Caco-2 (cell line): ENCODE results near the gene MAP4K4. TPM values are rescaled to one million over a fixed set of nuclear protein-coding genes. Genes with fewer than 3 reads are reported as not detected.

Source experiments
- BruUV-seq: library from RNA; stranded (reverse); fragments of 400-500 nt; replicated peaks from 2 replicates; lab custom pipeline; 2021; lab: Mats Ljungman, UMichigan
- CTCF ChIA-PET: fragments of 300-600 bp; sonication (Branson Sonifier 250); formaldehyde crosslinking; loops from one replicate; lab custom pipeline; 2022; ENCODE audit warnings: antibody characterized with exemption; lab: Charles Lee
- POLR2A ChIA-PET: fragments of 300-600 bp; sonication (Branson Sonifier 250); formaldehyde crosslinking; loops from one replicate; lab custom pipeline; 2022; ENCODE audit warnings: antibody characterized with exemption; lab: Charles Lee
- DNase-seq, 2 experiments: peaks; one replicate each; pipeline versions ENCODE4 v3.0.0 to v3.0.0-alpha.2; 2020 to 2022
- H3K27me3 ChIP-seq: replicated peaks from 2 replicates; pipeline ENCODE4 v1.6.0; 2011; ENCODE audit warnings: low read length; ENCODE audit not compliant: control insufficient read depth, insufficient read depth
- H3K36me3 ChIP-seq: 2 replicates; pipeline ENCODE4 v1.5.1; 2011; ENCODE audit warnings: low read length; ENCODE audit not compliant: control insufficient read depth, insufficient read depth
- H3K4me1 ChIP-seq: fragments of 250-450 bp; sonication (Bioruptor Pico); 2 replicates; pipeline ENCODE4 v1.5.1; 2020; ENCODE audit warnings: mild to moderate bottlenecking
- H3K4me3 ChIP-seq: 2 replicates; pipeline ENCODE4 v1.5.1; 2011; ENCODE audit warnings: low read depth, mild to moderate bottlenecking, control low read depth, low read length
- H3K9me3 ChIP-seq: fragments of 250-450 bp; sonication (Bioruptor Pico); 2 replicates; pipeline ENCODE4 v1.5.1; 2020; ENCODE audit warnings: mild to moderate bottlenecking, moderate library complexity
- H3K27ac Mint-ChIP-seq: one replicate; pipeline ENCODE4 v1.8.0; 2022; ENCODE audit warnings: mixed read lengths; ENCODE audit not compliant: unreplicated experiment
- H3K27me3 Mint-ChIP-seq: one replicate; pipeline ENCODE4 v1.8.0; 2022; ENCODE audit warnings: mixed read lengths; ENCODE audit not compliant: insufficient read depth, unreplicated experiment
- H3K36me3 Mint-ChIP-seq: one replicate; pipeline ENCODE4 v1.8.0; 2022; ENCODE audit warnings: mild to moderate bottlenecking, mixed read lengths; ENCODE audit not compliant: insufficient read depth, unreplicated experiment
- H3K4me1 Mint-ChIP-seq: one replicate; pipeline ENCODE4 v1.8.0; 2022; ENCODE audit warnings: low read depth, mixed read lengths; ENCODE audit not compliant: unreplicated experiment
- H3K4me3 Mint-ChIP-seq: one replicate; pipeline ENCODE4 v1.8.0; 2022; ENCODE audit warnings: mild to moderate bottlenecking, moderate library complexity, mixed read lengths; ENCODE audit not compliant: unreplicated experiment
- H3K9me3 Mint-ChIP-seq: one replicate; pipeline ENCODE4 v1.8.0; 2022; ENCODE audit warnings: mixed read lengths; ENCODE audit not compliant: unreplicated experiment
- intact Hi-C: fragments of 100-400 bp; cut with micrococcal nuclease; formaldehyde crosslinking; loops from one replicate; pipeline ENCODE4 v1.10.0; 2022; ENCODE audit not compliant: unreplicated experiment
- total RNA-seq: library from RNA; stranded (reverse); gene quantifications from 2 replicates; pipeline ENCODE4 v1.2.3, GENCODE V29; 2022
- TF ChIP-seq, protein P1 (sequence below), 2 experiments: fragments of 200-600 bp in 1 of 2; IDR thresholded peaks; 1 replicate in 1 of 2; 2 replicates in 1 of 2; pipeline versions ENCODE4 v1.5.1 to v1.8.0; 2011 to 2022; ENCODE audit warnings: antibody characterized with exemption in 1 of 2, control low read depth in 1 of 2, inconsistent platforms in 1 of 2, low read depth in 1 of 2, low read length in 1 of 2, mild to moderate bottlenecking in 1 of 2, moderate library complexity in 1 of 2; ENCODE audit not compliant: insufficient read depth in 1 of 2, severe bottlenecking in 1 of 2, unreplicated experiment in 1 of 2

MAP4K4 gene
- total RNA-seq, 1 experiment from 2014 or later, result 257 TPM

DNA sequence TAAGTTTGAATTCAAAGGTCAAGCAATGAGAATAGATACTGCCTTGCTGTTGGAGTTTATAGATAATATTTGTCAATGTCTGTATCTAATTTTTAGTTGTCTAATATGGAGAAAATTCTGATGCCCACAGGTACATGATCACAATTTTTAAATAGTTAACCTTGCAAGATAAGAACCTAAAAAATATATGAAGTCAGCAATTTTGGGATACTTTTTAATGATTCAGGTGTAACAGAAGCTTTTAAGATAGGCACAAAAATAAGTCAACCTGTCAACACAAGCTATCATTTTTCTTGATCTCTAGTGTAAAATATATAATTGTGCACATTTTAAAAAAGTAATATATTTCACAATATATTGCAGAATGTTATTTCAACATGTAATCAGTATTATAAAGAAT is 201.8 kb downstream of the MAP4K4 start:
- intact Hi-C loops, result no loop called here
- peaks cover 76% of the 10 kb centered on the region for H3K36me3 Mint-ChIP-seq
- no peaks in the 10 kb centered on the region for H3K27me3 ChIP-seq
- TF ChIP-seq, protein P1, sequence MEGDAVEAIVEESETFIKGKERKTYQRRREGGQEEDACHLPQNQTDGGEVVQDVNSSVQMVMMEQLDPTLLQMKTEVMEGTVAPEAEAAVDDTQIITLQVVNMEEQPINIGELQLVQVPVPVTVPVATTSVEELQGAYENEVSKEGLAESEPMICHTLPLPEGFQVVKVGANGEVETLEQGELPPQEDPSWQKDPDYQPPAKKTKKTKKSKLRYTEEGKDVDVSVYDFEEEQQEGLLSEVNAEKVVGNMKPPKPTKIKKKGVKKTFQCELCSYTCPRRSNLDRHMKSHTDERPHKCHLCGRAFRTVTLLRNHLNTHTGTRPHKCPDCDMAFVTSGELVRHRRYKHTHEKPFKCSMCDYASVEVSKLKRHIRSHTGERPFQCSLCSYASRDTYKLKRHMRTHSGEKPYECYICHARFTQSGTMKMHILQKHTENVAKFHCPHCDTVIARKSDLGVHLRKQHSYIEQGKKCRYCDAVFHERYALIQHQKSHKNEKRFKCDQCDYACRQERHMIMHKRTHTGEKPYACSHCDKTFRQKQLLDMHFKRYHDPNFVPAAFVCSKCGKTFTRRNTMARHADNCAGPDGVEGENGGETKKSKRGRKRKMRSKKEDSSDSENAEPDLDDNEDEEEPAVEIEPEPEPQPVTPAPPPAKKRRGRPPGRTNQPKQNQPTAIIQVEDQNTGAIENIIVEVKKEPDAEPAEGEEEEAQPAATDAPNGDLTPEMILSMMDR (IDR thresholded peaks at IDR 0.05; ENCODE audit: insufficient read depth in 1 of 2, low read depth in 1 of 2, low read length in 1 of 2, severe bottlenecking in 1 of 2, unreplicated experiment in 1 of 2), result no peak
- no peak overlapping the region for H3K4me3 ChIP-seq
- BruUV-seq, result no TSS peak
- H3K4me3 Mint-ChIP-seq, result no peak overlapping the region
- no peak for DNase-seq
- ChIA-PET POLR2A (no interaction called here), CTCF (interaction anchor here (1.2 kb wide), 1 partner anchor 16 kb away, joined by 5 read pairs; no protein-coding TSS in a partner anchor)
- H3K4me1 ChIP-seq, result no peaks in the 10 kb centered on the region
- H3K27me3 Mint-ChIP-seq, result no peaks in the 10 kb centered on the region
- no peak overlapping the region for H3K27ac Mint-ChIP-seq
- no peaks in the 10 kb centered on the region for H3K4me1 Mint-ChIP-seq
- H3K36me3 ChIP-seq, result peaks cover 1% of the 10 kb centered on the region; the same call in 1 of the 2 replicates
- no peaks in the 10 kb centered on the region for H3K9me3 ChIP-seq
- no peaks in the 10 kb centered on the region for H3K9me3 Mint-ChIP-seq

- Histone ChIP-seq H3K4me3 (no peak overlapping the region), H3K9me3 (no peaks in the 10 kb centered on the region), H3K4me1 (no peaks in the 10 kb centered on the region), H3K36me3 (peaks cover 1% of the 10 kb centered on the region; the same call in 1 of the 2 replicates), H3K27me3 (no peaks in the 10 kb centered on the region)
- intact Hi-C loops, result loop anchor here (5.0 kb wide), 1 partner anchor 82 kb away; no protein-coding TSS in a partner anchor
- no peak overlapping the region for H3K4me3 Mint-ChIP-seq
- DNase-seq, result no peak
- ChIA-PET CTCF (interaction anchor here (1.2 kb wide), 1 partner anchor 16 kb away, joined by 5 read pairs; no protein-coding TSS in a partner anchor), POLR2A (no interaction called here)
- no peaks in the 10 kb centered on the region for H3K27me3 Mint-ChIP-seq
- no peak overlapping the region for H3K27ac Mint-ChIP-seq
- H3K9me3 Mint-ChIP-seq, result no peaks in the 10 kb centered on the region
- BruUV-seq, result no TSS peak
- TF ChIP-seq, protein P1 (IDR thresholded peaks at IDR 0.05; ENCODE audit: insufficient read depth in 1 of 2, low read depth in 1 of 2, low read length in 1 of 2, severe bottlenecking in 1 of 2, unreplicated experiment in 1 of 2), result no peak
- no peaks in the 10 kb centered on the region for H3K4me1 Mint-ChIP-seq
- H3K36me3 Mint-ChIP-seq, result peaks cover 75% of the 10 kb centered on the region
These were observed 202.4 kb downstream of the MAP4K4 start for GRCh38 chr2:101899871-101900270.

DNA sequence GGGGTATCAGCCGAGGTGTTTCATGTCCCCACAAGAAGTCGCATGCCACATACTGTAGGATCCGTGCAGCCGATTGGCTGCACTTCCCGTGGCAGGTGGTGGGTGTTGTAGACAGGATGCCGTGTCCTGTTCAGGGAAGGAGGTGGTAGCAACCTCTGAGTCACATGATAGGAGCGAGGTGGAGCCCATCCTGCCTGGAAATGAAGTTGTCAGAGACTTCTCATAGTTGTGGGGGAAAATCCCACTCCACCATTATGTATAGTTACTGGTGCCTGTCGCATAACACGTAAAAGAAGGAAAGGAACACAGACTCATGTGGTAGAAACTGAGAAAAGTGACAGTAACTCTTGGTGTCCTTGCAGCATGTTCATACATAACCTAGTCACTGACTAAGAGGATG is 202.9 kb downstream of the MAP4K4 start:
- CTCF ChIA-PET, result interaction anchor here (1.2 kb wide), 1 partner anchor 17 kb away, joined by 5 read pairs; no protein-coding TSS in a partner anchor
- intact Hi-C loops, result loop anchor here (5.0 kb wide), 1 partner anchor 82 kb away; no protein-coding TSS in a partner anchor

More for the DNA sequence above, 202.9 kb downstream of the MAP4K4 start:
- DNase-seq, result no peak
- Mint-ChIP-seq H3K27ac (no peak overlapping the region), H3K9me3 (no peaks in the 10 kb centered on the region), H3K4me1 (no peaks in the 10 kb centered on the region), H3K36me3 (peaks cover 75% of the 10 kb centered on the region), H3K27me3 (no peaks in the 10 kb centered on the region), H3K4me3 (no peak overlapping the region)
- no peaks in the 10 kb centered on the region for H3K27me3 ChIP-seq
- no TSS peak for BruUV-seq
- H3K4me3 ChIP-seq, result no peak overlapping the region
- H3K4me1 ChIP-seq, result no peaks in the 10 kb centered on the region
- no peaks in the 10 kb centered on the region for H3K9me3 ChIP-seq
- POLR2A ChIA-PET, result no interaction called here
- peaks cover 1% of the 10 kb centered on the region; the same call in 1 of the 2 replicates for H3K36me3 ChIP-seq
- TF ChIP-seq, protein P1 (IDR thresholded peaks at IDR 0.05; ENCODE audit: insufficient read depth in 1 of 2, low read depth in 1 of 2, low read length in 1 of 2, severe bottlenecking in 1 of 2, unreplicated experiment in 1 of 2), result no peak
